COLO668 (cell line): ENCODE data around the gene CTNNBL1.

Experiments used
- DNase-seq: peaks from one replicate; lab custom pipeline; 2025; ENCODE audit not compliant: unreplicated experiment; lab: John Stamatoyannopoulos, UW

Gene CTNNBL1

DNA sequence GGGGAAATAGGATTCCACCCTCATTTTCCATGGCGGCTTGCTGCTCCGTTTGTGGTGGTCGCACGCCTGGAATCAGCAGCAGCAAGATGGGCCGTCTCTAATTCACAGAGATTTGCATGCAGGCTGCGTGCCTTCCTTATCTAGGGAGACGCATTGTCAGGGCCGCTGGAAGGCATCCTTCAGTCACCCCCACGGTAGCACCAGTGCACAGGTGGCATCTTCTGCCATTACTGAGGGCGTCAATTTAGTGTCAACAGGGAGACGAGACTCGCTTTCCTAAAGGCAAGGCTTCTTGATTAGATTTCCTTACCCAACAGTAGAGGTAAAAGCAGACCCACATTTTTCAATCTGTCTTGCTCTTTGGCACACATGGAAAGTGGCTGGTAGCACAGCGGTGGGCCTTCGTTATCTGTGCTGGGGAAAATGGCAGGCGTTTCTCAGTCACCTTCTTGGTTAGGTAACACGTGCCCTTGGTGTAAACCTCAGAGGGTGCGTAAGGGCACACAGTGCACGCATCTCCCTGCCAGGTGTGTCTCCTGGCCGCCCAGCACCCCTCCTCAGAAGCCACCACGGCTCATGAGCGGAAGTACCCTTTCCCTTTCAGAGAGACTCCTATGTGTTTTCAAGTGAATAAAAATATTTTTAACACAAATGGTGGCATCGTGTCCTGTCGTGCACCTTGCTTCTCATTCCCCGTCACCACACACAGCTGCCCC is 181.8 kb downstream of the CTNNBL1 start:
- no peak for DNase-seq

DNA sequence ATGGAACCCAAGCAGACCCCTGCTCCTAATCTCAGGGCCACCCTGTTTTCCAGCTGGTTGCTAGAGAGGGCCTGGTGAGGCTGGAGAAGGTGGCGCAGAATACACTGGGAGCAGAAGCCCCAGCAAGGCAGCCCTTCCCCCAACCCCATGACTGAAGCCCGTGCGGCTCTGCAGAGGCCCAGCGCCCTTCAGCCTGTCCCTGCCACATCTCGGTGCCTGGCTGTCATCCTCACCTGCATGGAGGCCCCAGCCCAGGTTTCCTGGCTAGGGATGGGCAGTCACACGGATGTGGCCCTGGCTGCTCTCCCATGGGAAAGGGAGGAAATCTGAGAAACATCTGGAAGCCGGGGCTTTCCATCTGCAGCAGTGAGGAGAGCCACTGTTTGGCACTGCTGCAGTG is 183.0 kb downstream of the CTNNBL1 start:
- DNase-seq: no peak

DNA sequence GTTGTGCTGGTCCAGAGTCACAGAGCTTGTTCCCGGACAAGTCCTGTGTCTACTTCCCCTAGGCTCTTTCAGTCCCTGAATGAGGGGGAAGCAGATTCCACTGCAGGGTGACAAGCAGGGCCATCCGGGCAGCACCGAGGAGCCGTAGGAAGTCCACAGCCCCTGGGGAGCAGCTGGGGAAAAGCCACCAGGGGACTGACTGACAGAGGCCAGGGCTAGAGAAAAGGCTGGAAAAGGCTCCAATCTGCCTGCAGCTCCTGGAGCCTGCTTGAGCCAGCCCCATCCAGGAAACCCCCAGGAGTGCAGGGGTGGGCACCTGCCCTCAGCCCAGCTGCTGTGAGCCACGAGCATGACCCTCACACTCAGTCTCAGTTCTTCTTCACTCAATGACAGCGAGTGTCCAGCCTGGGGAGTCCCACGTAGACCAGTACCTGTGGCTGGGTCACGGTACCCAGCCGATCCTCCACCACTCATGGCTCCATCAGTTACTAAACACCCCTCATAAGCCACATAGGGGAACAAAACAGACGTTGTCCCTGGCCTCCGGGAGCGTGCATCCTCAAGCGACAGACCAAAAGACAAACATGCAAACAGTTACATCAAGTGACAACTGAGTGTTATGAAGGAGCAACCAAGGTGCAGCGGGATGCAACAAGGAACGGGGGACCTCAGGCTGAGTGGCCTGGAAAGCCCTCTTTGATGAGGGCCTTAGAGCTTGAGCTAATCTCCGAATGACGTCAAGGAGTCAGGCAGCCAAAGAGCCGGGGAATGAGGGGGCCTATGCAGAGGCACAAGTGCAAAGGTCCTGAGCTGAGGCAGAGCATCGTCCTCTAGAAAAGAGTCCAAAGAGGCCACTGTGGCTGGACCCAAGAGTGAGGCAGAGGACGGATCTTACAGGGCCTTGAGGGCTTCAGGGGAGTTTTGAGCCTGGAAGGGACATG is 184.3 kb downstream of the CTNNBL1 start:
- DNase-seq: no peak

GRCh38 chr20:37878835-37879599 is 185.2 kb downstream of the CTNNBL1 start:
- DNase-seq: peak; percentile 33

GRCh38 chr20:37879843-37880242 is 186.0 kb downstream of the CTNNBL1 start:
- DNase-seq: no peak

GRCh38 chr20:37880726-37881591 is 187.1 kb downstream of the CTNNBL1 start:
- peak; percentile 94 for DNase-seq

- peak; percentile 45 for DNase-seq
Observed at GRCh38 chr20:37881601-37882343, 187.9 kb downstream of the CTNNBL1 start.

DNA sequence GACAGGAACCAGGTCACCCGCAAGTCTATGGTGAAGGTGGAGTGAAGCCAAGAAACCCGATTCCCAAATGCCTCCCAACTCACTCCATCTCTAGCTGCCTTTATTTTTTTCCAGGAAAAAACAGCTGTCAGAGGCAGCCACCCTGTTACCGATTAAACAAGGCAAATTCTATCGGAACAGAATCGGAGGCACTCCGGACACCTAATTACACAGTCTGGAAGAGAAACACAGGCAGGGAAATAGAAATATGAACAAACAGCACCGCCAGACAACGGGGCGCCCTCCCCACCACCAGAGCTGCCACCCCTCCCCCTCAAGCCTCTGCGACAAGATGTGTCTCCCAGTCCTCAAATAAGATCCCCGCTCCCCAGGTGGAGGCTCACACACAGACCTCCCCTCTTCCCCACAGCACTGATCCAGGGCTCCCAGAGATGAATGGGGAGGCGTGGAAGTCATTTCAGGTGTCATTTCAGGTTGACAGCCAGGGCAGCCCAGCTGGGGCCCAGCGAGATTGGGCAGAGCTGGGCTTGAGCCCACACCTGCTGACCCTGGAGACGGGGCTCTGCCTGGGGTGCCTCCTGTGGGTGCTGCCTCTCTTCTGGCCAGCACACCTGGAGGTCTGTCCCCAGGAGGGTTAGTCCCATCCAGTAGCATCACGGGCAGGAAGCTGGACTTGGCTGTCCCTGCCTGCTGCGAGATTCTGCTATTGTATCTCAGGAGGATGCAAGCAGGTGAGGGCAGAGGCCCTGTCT is 189.3 kb downstream of the CTNNBL1 start:
- DNase-seq: peak; percentile 80

DNA sequence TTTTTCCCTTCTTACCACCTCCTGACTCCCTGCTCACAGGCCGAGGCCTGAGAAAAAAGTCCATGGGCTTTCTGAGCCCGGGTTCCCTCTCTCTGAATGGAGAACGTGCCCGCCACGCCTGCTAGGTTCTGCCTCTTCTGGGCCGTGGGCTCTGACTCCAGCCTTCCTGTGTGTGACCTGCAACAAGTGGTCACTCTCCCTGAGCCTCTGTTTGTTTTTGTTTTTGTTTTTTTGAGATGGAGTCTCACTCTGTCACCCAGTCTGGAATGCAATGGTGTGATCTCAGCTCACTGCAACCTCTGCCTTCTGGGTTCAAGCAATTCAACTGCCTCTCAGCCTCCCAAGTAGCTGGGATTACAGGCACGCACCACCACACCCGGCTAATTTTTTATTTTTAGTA is 191.2 kb downstream of the CTNNBL1 start:
- no peak for DNase-seq

DNA sequence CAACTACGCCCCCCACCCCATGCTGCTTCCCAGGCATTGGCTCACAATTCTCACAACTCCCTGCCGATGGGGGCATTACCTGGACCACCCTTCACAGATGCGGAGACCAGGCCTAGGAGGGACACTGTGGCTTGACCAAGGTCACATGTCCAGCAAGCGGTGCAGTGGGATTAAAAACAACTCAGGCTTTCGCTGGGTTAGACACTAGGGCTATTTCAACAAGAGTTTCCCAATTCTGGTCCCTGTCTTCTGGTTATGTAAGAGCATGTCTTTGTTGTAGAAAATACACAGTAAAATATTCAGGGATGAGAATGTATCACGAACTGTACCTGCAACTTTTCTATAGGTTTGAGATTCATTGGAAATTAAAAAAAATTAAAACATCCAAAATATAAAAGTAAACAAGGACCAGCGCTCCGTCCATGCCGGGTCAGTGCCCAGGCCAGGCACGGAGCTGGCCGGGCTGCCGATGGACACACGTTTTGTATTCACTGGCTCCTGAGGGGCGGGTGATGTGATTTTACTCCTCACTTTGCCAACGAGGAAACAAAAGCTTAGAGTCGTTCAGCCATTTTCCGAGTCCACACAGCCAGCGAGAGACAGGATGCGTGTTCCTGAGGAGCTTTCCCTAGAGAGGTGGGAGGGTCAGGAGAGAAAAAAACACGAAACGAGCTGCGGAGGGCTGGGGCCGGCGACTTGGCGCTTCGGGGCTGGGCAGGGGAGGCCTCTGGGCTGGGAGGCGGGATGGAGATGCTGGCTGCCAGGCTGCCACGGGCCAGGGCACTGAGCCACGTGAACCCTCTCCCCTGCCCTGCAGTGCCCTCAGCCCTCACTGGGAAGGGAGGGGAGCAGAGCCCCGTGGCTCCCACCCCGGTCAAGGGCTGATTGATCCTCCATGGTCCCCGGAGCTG is 192.0 kb downstream of the CTNNBL1 start:
- DNase-seq: no peak

DNA sequence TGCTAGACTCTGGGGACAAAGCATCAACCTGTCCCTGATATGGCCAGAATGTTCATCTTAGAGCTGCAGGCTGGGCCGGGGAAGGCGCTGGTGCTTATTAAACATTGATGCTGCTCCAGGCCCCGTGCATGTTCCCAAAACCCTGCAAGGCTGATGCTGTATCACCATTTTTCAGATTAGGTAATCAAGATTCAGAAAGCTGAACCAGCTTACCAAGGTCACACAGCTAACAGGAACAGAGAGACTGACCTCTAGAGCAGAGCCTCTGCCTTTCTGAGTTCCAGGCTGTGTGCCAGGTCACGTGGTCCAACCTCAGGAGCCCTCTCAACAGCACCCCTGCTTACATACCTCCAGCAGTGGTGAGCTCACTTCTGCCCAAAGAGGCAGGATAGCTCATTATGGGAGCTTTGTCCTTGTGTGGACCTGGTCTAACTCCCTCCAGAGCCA is 193.0 kb downstream of the CTNNBL1 start:
- peak; percentile 35 for DNase-seq

DNA sequence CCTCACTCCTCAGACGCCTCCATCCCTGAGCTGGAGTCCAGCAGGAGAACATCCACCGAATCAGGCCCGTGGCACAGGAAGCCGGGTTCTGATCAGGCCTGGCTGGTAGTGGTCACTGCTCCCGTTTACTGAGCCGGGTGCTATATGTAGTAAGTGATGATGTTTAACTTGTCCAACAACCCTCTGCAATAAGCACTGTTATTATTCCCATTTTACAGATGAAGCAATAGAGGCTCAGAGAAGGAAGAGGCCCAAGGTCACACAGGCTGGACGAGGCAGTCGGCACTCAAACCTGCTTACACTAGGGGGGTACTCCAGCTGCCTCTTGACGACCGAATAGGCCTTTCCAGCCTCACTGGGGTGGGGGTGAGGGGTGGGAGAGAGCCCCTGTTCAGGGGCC is 194.8 kb downstream of the CTNNBL1 start:
- DNase-seq: no peak

- no peak for DNase-seq
Observed at GRCh38 chr20:37890108-37890507, 196.3 kb downstream of the CTNNBL1 start.

GRCh38 chr20:37890643-37891042 is 196.8 kb downstream of the CTNNBL1 start:
- peak; percentile 78 for DNase-seq

GRCh38 chr20:37892001-37892400 is 198.2 kb downstream of the CTNNBL1 start:
- no peak for DNase-seq

- DNase-seq: no peak
Observed at GRCh38 chr20:37893566-37894241, 199.9 kb downstream of the CTNNBL1 start.

DNA sequence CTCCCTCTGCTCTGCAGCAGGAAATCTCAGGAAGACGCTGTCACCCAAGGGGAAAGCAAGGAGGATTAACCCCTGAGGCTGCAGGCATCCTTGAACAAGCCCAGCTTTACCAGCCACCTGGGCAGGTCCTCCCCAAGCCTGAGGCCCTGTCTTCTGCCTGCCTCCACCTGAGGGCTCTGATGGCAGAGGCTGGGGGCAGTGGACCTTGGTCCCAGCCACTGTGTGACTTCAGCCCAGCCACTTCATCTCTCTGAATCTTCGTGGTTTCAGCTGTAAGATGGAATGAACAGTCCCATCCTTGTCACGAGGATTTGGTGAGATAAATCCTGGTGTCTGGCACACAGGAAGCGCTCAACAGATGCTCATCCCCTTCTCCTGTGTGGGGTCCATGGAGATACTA is 200.6 kb downstream of the CTNNBL1 start:
- DNase-seq: no peak
